Measurements from ENCODE around the gene HEBP2. TPM values are rescaled to one million over a fixed set of nuclear protein-coding genes. Genes with fewer than 3 reads are reported as not detected.
A peak's percentile ranks its signal among the peaks of the same experiment; 100 is the strongest.

The HEBP2 gene
- total RNA-seq, 1 donor from 2014 or later: 42.5 TPM

DNA sequence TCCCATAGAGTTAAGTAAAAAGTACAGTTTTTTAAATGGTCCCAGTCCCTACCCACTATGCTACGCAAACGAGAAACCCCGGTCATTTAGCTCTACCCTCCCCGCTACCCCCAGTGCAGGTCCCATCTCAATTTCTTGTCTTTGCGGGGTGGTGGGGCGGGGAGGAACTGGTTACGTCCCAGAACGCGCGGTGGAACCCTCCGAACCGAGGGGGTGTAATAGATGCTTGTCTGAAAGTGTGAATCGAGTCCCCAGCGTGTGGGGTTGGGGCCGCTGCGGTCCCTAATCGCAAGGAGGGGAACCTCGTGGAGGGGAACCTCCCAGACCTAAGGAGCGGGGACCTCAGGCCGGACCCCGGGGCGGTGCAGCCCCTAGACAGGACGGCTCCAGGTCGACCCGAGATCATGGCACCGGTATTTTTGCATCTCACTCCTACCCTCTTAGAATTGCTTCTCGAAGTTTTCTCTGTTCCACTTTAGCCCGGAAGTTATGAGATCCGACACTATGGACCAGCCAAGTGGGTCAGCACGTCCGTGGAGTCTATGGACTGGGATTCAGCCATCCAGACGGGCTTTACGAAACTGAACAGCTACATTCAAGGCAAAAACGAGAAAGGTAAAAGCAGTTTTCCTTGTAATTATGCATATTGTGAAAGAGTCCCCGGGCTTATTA is 779 bp downstream of the HEBP2 start:
- Mint-ChIP-seq H3K4me3 (ENCODE audit: unreplicated experiment) (peak overlapping the region; percentile 85), H3K4me1 (ENCODE audit: low read depth) (peaks cover 11% of the 10 kb centered on the region), H3K27me3 (ENCODE audit: low read depth) (no peaks in the 10 kb centered on the region), H3K27ac (ENCODE audit: unreplicated experiment) (peak overlapping the region; percentile 74), H3K36me3 (ENCODE audit: low read depth) (peaks cover 23% of the 10 kb centered on the region), H3K9me3 (ENCODE audit: low read depth) (no peaks in the 10 kb centered on the region)
- TF ChIP-seq, protein P1, sequence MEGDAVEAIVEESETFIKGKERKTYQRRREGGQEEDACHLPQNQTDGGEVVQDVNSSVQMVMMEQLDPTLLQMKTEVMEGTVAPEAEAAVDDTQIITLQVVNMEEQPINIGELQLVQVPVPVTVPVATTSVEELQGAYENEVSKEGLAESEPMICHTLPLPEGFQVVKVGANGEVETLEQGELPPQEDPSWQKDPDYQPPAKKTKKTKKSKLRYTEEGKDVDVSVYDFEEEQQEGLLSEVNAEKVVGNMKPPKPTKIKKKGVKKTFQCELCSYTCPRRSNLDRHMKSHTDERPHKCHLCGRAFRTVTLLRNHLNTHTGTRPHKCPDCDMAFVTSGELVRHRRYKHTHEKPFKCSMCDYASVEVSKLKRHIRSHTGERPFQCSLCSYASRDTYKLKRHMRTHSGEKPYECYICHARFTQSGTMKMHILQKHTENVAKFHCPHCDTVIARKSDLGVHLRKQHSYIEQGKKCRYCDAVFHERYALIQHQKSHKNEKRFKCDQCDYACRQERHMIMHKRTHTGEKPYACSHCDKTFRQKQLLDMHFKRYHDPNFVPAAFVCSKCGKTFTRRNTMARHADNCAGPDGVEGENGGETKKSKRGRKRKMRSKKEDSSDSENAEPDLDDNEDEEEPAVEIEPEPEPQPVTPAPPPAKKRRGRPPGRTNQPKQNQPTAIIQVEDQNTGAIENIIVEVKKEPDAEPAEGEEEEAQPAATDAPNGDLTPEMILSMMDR (IDR thresholded peaks at IDR 0.05): no peak
- no peak for DNase-seq (ENCODE audit: low spot score)

DNA sequence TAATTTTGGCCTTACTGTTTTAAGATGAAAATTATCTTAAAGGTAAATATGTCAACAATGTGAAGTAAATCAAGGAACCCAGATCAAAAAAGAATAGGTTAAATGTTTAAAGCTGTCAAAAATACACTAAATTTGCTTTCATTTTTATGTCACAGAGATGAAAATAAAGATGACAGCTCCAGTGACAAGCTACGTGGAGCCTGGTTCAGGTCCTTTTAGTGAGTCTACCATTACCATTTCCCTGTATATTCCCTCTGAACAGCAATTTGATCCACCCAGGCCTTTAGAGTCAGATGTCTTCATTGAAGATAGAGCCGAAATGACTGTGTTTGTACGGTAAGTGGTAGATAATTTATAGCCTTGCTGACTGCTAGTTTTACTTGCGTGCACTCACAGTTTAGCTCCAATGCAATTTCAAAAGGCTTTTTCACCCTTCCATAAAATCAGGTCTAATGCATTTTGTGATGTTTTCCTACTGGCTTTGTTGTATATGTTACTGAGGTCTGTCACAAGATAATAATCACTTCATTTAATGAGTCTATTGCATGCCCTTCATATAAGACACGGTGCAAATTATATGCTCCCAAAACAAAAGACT is 1.9 kb downstream of the HEBP2 start:
- TF ChIP-seq, protein P1 (IDR thresholded peaks at IDR 0.05): no peak
- Mint-ChIP-seq H3K36me3 (ENCODE audit: low read depth) (peaks cover 23% of the 10 kb centered on the region), H3K4me3 (ENCODE audit: unreplicated experiment) (no peak overlapping the region), H3K4me1 (ENCODE audit: low read depth) (peaks cover 11% of the 10 kb centered on the region), H3K9me3 (ENCODE audit: low read depth) (no peaks in the 10 kb centered on the region), H3K27ac (ENCODE audit: unreplicated experiment) (no peak overlapping the region), H3K27me3 (ENCODE audit: low read depth) (no peaks in the 10 kb centered on the region)
- DNase-seq (ENCODE audit: low spot score): no peak

DNA sequence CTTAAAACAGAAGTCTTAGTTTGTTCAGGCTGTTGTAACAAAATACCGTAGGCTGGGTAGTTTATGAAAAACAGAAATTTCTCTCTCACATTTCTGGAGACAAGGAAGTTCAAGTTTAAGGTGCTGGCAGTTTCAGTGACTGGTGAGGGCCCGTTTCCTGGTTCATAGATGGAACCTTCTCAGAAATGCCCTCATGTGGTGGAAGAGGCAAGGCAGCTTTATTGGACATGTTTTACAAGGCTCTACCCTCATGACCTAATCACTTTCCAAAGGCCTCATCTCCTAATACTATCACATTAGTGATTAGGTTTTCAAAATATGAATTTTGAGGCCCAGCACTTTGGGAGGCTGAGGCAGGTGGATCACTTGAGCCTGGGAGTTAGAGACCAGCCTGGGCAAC is 2.4 kb downstream of the HEBP2 start:
- H3K27ac Mint-ChIP-seq (ENCODE audit: unreplicated experiment): no peak overlapping the region
- TF ChIP-seq, protein P1 (IDR thresholded peaks at IDR 0.05): no peak
- H3K9me3 Mint-ChIP-seq (ENCODE audit: low read depth): no peaks in the 10 kb centered on the region
- no peak for DNase-seq (ENCODE audit: low spot score)
- H3K4me1 Mint-ChIP-seq (ENCODE audit: low read depth): peaks cover 15% of the 10 kb centered on the region
- H3K27me3 Mint-ChIP-seq (ENCODE audit: low read depth): no peaks in the 10 kb centered on the region
- H3K36me3 Mint-ChIP-seq (ENCODE audit: low read depth): peaks cover 26% of the 10 kb centered on the region
- H3K4me3 Mint-ChIP-seq (ENCODE audit: unreplicated experiment): no peak overlapping the region

DNA sequence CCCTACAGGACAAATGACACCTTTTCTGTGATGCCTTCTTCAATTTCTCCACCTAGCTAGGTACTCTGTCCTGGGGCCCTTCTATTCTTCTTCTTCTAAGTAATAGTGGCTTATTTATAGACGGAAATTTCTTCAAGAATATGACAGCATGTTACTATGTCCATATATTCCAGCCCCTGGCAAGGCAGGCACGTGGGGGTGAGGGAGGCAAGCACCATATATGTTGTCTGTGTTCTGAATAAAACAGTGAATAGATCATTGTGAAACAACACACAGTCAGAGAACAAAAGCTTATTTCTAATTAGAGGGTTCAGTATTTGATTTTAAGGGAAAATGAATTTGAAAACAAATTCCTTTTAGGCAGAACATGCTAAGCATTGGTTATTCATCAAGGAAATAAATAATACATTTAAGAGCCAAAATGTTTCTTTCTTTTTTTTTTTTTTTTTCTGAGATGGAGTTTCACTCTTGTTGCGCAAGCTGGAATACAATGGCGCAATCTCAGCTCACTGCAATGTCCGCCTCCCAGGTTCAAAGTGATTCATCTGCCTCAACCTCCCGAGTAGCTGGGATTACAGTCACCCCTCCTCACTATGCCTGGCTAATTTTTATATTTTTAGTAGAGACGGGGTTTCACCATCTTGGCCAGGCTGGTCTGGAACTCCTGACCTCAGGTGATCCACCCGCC is 6.2 kb downstream of the HEBP2 start:
- H3K4me3 Mint-ChIP-seq (ENCODE audit: unreplicated experiment): no peak overlapping the region
- DNase-seq (ENCODE audit: low spot score): no peak
- peaks cover 7% of the 10 kb centered on the region for H3K4me1 Mint-ChIP-seq (ENCODE audit: low read depth)
- H3K36me3 Mint-ChIP-seq (ENCODE audit: low read depth): peaks cover 42% of the 10 kb centered on the region
- H3K9me3 Mint-ChIP-seq (ENCODE audit: low read depth): no peaks in the 10 kb centered on the region
- no peaks in the 10 kb centered on the region for H3K27me3 Mint-ChIP-seq (ENCODE audit: low read depth)
- no peak overlapping the region for H3K27ac Mint-ChIP-seq (ENCODE audit: unreplicated experiment)
- TF ChIP-seq, protein P1 (IDR thresholded peaks at IDR 0.05): no peak

DNA sequence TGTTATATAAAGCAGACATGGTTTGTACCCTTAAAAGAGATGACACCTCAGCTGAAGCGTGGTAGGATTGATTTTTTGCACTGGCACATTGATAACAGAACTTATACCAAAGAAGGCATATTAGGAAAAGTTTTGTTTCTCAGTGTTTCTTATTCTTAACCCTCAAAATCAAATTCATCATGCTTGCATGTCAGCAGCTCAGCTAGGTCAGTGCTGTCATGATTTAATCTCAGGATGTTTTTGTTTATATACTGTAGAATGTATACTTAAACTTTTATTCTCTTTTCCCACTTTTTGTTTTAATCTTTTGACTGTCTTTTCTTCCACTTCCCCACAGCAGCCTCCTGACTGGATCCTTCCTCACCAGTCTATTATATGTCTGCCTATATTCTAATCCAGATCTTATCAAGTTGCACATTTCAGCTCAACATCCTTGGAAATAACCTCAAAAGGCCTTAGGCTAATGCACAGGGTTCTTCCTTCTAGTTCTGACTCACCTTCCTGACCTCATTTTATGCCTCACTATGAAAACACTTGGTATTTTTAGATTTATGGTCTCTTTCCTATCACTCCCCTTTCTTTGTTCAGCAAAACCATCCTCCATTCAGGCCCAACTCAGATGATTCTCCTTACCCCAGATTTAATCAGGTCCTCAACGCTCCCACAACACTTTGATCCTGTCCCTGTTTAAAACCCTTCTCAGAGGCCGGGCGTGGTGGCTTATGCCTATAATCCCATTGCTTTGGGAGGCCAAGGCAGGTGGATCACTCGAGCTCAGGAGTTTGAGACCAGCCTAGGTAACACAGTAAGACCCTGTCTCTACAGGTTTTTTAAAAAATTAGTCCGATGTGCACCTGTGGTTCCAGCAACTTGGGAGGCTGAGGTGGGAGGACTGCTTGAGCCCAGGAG is 7.2 kb downstream of the HEBP2 start:
- no peak overlapping the region for H3K27ac Mint-ChIP-seq (ENCODE audit: unreplicated experiment)
- TF ChIP-seq, protein P1 (IDR thresholded peaks at IDR 0.05): no peak
- H3K4me3 Mint-ChIP-seq (ENCODE audit: unreplicated experiment): no peak overlapping the region
- peaks cover 39% of the 10 kb centered on the region for H3K36me3 Mint-ChIP-seq (ENCODE audit: low read depth)
- no peak for DNase-seq (ENCODE audit: low spot score)
- H3K27me3 Mint-ChIP-seq (ENCODE audit: low read depth): no peaks in the 10 kb centered on the region
- H3K9me3 Mint-ChIP-seq (ENCODE audit: low read depth): no peaks in the 10 kb centered on the region
- peaks cover 5% of the 10 kb centered on the region for H3K4me1 Mint-ChIP-seq (ENCODE audit: low read depth)

All from chondrocyte (in vitro differentiated cells).